ENCODE measurements around the gene TREML2. TPM values are rescaled to one million over a fixed set of nuclear protein-coding genes. Genes with fewer than 3 reads are reported as not detected.
"Not testable (repeated sequence)": the region's sequence is repeated elsewhere in the genome, so short reads cannot be mapped to it uniquely, and the experiment has no call there.

Gene TREML2
- total RNA-seq, 1 donor from 2014 or later = not detected

DNA sequence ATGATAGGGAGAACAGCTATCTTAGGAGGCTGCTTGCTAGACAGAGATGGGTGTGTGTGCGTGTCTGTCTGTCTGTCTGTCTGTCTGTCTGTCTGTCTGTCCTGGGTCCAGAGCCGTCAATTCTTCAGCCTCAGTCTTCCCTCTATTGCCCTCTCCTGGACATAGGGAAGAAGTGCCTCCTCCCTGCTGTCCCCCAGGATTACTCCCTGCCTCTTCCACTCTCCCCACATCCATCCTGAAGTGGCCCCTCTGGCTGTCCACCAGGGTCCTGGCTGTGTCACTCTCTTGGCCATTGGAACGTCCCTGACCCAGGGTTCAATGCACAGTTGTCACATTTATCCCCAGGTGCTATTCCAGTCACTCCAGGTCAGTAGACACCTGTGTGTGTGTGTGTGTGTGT lies 10.2 kb downstream of the TREML2 start:
- Mint-ChIP-seq H3K4me1 (ENCODE audit: low read depth, unreplicated experiment) (no peaks in the 10 kb centered on the region), H3K27ac (ENCODE audit: unreplicated experiment) (no peak overlapping the region), H3K4me3 (ENCODE audit: unreplicated experiment) (no peak overlapping the region), H3K27me3 (ENCODE audit: unreplicated experiment) (peaks cover 3% of the 10 kb centered on the region), H3K9me3 (ENCODE audit: unreplicated experiment) (peaks cover 4% of the 10 kb centered on the region), H3K36me3 (ENCODE audit: unreplicated experiment) (peaks cover 9% of the 10 kb centered on the region)
- no peak for DNase-seq
- TF ChIP-seq, protein P1, sequence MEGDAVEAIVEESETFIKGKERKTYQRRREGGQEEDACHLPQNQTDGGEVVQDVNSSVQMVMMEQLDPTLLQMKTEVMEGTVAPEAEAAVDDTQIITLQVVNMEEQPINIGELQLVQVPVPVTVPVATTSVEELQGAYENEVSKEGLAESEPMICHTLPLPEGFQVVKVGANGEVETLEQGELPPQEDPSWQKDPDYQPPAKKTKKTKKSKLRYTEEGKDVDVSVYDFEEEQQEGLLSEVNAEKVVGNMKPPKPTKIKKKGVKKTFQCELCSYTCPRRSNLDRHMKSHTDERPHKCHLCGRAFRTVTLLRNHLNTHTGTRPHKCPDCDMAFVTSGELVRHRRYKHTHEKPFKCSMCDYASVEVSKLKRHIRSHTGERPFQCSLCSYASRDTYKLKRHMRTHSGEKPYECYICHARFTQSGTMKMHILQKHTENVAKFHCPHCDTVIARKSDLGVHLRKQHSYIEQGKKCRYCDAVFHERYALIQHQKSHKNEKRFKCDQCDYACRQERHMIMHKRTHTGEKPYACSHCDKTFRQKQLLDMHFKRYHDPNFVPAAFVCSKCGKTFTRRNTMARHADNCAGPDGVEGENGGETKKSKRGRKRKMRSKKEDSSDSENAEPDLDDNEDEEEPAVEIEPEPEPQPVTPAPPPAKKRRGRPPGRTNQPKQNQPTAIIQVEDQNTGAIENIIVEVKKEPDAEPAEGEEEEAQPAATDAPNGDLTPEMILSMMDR (IDR thresholded peaks at IDR 0.05; ENCODE audit: partially characterized antibody, unreplicated experiment) = no peak

DNA sequence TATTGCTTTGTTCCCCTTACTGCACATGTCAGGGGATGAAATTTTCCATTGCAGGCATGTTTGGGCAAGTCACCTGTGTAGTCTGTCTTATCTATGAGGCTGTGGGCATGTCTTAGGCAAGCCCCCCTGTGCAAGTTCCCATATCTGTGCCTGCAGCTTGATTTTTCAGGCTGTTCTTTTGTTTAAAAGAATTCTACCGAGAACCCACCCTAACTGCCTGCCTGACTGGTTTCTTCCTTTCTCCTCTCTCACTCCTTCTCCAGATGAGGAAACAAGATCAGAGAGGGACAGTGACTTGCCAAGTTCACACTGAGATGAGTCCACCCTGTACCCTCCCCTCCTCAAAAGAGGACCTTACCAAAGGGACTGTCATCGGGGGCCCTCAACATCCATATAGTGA lies 11.0 kb downstream of the TREML2 start:
- Mint-ChIP-seq H3K27ac (ENCODE audit: unreplicated experiment) (no peak overlapping the region), H3K9me3 (ENCODE audit: unreplicated experiment) (peaks cover 4% of the 10 kb centered on the region), H3K27me3 (ENCODE audit: unreplicated experiment) (peaks cover 3% of the 10 kb centered on the region), H3K36me3 (ENCODE audit: unreplicated experiment) (peaks cover 9% of the 10 kb centered on the region), H3K4me3 (ENCODE audit: unreplicated experiment) (no peak overlapping the region), H3K4me1 (ENCODE audit: low read depth, unreplicated experiment) (no peaks in the 10 kb centered on the region)
- TF ChIP-seq, protein P1 (IDR thresholded peaks at IDR 0.05; ENCODE audit: partially characterized antibody, unreplicated experiment) = no peak
- DNase-seq = no peak

DNA sequence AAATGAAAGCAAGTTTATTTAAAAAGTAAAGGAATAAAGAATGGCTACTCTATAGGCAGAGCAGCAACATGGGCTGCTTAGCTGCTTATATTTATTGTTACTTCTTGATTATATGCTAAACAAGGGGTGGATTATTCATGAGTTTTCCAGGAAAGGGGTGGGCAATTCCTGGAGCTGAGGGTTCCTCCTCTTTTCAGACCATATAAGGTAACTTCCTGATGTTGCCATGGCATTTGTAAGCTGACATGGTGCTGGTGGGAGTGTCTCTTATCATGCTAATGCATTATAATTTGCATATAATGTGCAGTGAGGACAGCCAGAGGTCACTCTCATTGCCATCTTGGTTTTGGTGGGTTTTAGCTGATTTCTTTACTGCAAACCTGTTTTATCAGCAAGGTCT lies 11.9 kb downstream of the TREML2 start:
- H3K4me3 Mint-ChIP-seq (ENCODE audit: unreplicated experiment); DNase-seq; H3K27me3 Mint-ChIP-seq (ENCODE audit: unreplicated experiment); H3K27ac Mint-ChIP-seq (ENCODE audit: unreplicated experiment); H3K9me3 Mint-ChIP-seq (ENCODE audit: unreplicated experiment); H3K36me3 Mint-ChIP-seq (ENCODE audit: unreplicated experiment); H3K4me1 Mint-ChIP-seq (ENCODE audit: low read depth, unreplicated experiment): not testable (repeated sequence)

DNA sequence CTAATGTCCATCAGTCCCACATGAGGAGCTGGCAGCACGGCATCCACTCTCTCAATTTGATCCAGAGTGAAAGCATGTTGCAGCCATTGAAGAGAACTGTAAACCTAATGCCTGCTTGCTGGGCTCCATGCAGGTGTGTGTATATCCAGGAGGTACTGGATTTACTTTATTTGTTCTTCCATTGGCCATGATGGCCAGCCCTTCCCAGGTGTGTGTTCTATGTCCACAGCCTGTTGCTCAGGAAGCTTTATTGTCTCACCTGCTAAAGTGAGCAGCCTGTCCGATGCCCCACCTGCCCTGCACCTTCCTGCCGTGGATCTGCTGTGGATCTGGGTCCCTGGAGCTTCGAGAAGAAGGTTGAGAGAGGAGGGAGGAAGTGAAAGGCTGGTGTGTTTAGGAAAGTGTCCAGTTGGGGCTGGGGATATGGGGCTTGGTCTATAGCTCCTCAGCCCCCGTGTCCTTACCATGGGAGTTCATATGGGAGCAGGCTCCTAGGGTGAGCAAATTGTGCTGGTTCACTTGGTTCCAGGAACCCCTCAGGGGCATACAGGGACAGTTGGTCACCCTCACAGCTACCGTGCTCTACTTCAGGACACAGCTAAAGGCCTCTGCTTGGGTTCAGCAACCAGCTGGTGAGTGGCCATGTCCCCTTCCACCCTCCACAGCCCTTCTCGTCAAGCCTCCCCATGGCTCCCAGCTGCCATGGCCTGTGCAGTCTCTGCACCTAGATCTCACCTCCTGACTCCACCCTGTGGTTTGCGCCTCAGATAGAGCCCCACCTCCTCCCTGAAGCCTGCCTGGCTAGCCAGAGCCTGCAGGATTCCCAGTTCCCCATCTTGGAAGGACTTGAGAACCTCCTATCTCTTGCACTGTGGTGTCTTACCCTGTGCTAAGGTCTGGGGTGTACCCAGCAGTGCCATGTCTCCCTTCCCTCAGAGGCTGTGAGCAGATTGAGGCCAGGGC lies 12.7 kb downstream of the TREML2 start:
- H3K9me3 Mint-ChIP-seq (ENCODE audit: unreplicated experiment) = peaks cover 4% of the 10 kb centered on the region
- H3K27me3 Mint-ChIP-seq (ENCODE audit: unreplicated experiment) = peaks cover 4% of the 10 kb centered on the region
- TF ChIP-seq, protein P1 (IDR thresholded peaks at IDR 0.05; ENCODE audit: partially characterized antibody, unreplicated experiment) = no peak
- no peak for DNase-seq
- H3K27ac Mint-ChIP-seq (ENCODE audit: unreplicated experiment) = no peak overlapping the region
- peaks cover 9% of the 10 kb centered on the region for H3K36me3 Mint-ChIP-seq (ENCODE audit: unreplicated experiment)
- no peaks in the 10 kb centered on the region for H3K4me1 Mint-ChIP-seq (ENCODE audit: low read depth, unreplicated experiment)
- no peak overlapping the region for H3K4me3 Mint-ChIP-seq (ENCODE audit: unreplicated experiment)

DNA sequence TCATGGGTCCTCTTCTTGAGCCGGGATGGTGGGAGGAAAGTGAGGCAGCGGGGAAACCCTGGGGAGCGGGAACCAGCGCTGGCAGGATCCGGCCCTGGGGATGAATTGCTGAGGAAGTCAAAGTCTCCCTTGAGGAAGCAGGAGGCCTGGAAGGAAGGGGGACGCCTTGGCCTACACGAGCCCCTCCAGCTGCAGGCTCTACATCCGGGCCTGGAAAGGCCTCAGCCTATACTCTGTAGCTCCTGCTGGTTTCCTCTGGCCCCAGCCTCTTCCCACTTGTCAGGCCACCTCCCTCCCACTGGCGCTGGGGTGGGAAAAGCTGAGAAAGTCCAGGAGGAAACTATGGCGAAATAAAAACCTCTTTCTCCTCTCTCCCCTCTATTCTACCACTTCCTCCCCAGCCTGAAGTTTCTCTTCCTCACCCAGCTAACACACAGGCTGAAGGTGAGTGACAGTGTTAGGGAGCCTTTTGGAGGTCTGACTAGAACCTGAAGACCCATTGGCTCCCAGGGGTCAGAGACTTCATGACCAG lies 14.9 kb downstream of the TREML2 start:
- Mint-ChIP-seq H3K36me3 (ENCODE audit: unreplicated experiment) (peaks cover 9% of the 10 kb centered on the region), H3K4me1 (ENCODE audit: low read depth, unreplicated experiment) (no peaks in the 10 kb centered on the region), H3K27ac (ENCODE audit: unreplicated experiment) (no peak overlapping the region), H3K9me3 (ENCODE audit: unreplicated experiment) (peaks cover 6% of the 10 kb centered on the region), H3K27me3 (ENCODE audit: unreplicated experiment) (peaks cover 5% of the 10 kb centered on the region), H3K4me3 (ENCODE audit: unreplicated experiment) (no peak overlapping the region)
- DNase-seq = no peak
- TF ChIP-seq, protein P1 (IDR thresholded peaks at IDR 0.05; ENCODE audit: partially characterized antibody, unreplicated experiment) = no peak
